GM12874 (cell line): ENCODE data around the gene XPO4.

Experiments
- CTCF ChIP-seq: IDR thresholded peaks from 2 replicates; pipeline ENCODE4 v1.5.1; 2011; ENCODE audit warnings: low read depth, mild to moderate bottlenecking, control low read depth, low read length, moderate library complexity; ENCODE audit not compliant: insufficient read depth

The XPO4 gene

GRCh38 chr13:20847296-20847695, 55.2 kb downstream of the XPO4 start:
- no peak for TF ChIP-seq CTCF

GRCh38 chr13:20843166-20843565, 59.4 kb downstream of the XPO4 start:
- TF ChIP-seq CTCF, result no peak

- TF ChIP-seq CTCF, result no peak
Observed at GRCh38 chr13:20840568-20840967, 62.0 kb downstream of the XPO4 start.

GRCh38 chr13:20833900-20834679, 68.5 kb downstream of the XPO4 start:
- no peak for TF ChIP-seq CTCF

- TF ChIP-seq CTCF, result no peak
Observed at GRCh38 chr13:20832861-20833260, 69.7 kb downstream of the XPO4 start.

GRCh38 chr13:20831933-20832332, 70.6 kb downstream of the XPO4 start:
- TF ChIP-seq CTCF, result no peak

GRCh38 chr13:20831254-20831653, 71.3 kb downstream of the XPO4 start:
- no peak for TF ChIP-seq CTCF
